22Rv1 (cell line): ENCODE results near the gene GHRH.

Experiments used
- ZFX ChIP-seq: fragments of 450-650 bp; IDR thresholded peaks from 2 replicates; pipeline ENCODE4 v1.6.1; 2017; ENCODE audit warnings: antibody characterized with exemption, borderline replicate concordance
- TF ChIP-seq, protein P1 (sequence below): fragments of 450-650 bp; IDR thresholded peaks from 2 replicates; pipeline ENCODE4 v1.5.1; 2017; ENCODE audit warnings: mild to moderate bottlenecking

DNA sequence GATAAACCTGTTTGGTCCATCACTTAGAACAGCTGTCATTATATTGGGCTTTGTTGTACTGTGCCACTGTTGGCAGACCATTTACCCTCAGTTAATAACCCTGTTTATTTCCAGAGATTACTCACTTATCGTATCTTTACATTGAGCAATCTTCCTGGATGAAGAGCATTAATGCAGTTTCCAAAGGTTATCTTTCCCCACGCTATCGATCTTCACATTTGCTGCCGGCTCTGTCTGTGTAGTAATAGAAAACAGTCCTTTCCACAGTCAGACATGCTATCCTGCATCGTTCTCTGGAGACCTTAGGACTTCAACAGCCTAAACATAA lies 27.4 kb downstream of the GHRH start:
- TF ChIP-seq, protein P1, sequence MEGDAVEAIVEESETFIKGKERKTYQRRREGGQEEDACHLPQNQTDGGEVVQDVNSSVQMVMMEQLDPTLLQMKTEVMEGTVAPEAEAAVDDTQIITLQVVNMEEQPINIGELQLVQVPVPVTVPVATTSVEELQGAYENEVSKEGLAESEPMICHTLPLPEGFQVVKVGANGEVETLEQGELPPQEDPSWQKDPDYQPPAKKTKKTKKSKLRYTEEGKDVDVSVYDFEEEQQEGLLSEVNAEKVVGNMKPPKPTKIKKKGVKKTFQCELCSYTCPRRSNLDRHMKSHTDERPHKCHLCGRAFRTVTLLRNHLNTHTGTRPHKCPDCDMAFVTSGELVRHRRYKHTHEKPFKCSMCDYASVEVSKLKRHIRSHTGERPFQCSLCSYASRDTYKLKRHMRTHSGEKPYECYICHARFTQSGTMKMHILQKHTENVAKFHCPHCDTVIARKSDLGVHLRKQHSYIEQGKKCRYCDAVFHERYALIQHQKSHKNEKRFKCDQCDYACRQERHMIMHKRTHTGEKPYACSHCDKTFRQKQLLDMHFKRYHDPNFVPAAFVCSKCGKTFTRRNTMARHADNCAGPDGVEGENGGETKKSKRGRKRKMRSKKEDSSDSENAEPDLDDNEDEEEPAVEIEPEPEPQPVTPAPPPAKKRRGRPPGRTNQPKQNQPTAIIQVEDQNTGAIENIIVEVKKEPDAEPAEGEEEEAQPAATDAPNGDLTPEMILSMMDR = no peak
- TF ChIP-seq ZFX = no peak
